ENCODE data around the gene CLSTN2. TPM values are rescaled to one million over a fixed set of nuclear protein-coding genes. Genes with fewer than 3 reads are reported as not detected.

CLSTN2 gene
- total and polyA plus RNA-seq, 2 experiments from 2014 or later = 3.5 to 7.0 TPM

DNA sequence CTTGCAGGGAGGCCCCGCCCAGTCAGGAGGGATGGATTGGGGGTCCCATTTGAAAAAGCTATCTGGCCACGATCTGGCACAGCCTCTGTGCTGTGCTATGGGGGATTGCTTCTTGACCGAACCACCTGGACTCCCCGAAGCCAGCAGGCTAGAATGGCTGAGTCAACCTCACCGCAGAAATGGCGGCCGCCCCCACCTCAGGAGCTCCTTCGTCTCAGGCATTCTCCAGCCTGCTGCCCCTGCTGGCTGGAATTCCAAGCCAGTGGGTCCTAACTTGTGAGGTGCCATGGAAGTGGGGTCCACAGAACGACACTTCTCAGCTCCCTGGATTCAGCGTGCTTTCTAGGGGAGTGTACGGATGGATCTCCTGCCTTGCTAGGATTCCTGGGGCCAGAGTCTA is 562.3 kb downstream of the CLSTN2 start:
- no peaks in the 10 kb centered on the region for H3K4me1 ChIP-seq (ENCODE audit: low read depth)
- TF ChIP-seq, protein P1, sequence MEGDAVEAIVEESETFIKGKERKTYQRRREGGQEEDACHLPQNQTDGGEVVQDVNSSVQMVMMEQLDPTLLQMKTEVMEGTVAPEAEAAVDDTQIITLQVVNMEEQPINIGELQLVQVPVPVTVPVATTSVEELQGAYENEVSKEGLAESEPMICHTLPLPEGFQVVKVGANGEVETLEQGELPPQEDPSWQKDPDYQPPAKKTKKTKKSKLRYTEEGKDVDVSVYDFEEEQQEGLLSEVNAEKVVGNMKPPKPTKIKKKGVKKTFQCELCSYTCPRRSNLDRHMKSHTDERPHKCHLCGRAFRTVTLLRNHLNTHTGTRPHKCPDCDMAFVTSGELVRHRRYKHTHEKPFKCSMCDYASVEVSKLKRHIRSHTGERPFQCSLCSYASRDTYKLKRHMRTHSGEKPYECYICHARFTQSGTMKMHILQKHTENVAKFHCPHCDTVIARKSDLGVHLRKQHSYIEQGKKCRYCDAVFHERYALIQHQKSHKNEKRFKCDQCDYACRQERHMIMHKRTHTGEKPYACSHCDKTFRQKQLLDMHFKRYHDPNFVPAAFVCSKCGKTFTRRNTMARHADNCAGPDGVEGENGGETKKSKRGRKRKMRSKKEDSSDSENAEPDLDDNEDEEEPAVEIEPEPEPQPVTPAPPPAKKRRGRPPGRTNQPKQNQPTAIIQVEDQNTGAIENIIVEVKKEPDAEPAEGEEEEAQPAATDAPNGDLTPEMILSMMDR (IDR thresholded peaks at IDR 0.05; ENCODE audit: low read depth, low read length) = no peak

DNA sequence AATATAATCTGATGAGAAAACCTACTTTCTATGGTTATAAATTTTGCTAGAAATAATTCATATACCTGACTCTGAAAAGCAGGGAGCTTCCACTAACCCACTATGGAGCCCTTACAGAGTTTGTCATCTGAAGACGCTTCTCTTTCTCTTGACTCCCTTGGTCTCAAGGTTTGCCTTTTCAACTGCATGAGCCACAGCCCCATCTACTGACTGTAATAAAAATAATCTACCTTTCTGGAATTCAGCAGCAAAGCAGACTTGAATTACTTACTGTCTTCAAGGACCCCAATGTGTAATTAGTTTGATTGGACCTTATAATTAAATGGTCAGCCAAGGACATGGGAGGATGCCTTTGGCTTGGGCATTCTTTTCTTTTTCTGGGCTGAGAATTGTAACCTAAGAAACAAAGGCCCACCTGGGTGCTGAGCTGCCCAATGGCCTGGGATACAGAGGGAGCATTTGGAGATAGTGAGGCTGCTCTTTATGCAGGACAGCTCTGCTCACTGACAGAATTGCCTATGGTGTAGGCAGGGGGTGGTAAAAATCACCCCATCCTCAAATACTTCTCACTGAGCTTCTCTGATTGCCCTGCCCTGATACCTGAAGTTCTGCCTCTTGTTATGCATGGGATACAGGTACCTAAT is 564.3 kb downstream of the CLSTN2 start:
- Histone ChIP-seq H3K27me3 (peaks cover 60% of the 10 kb centered on the region), H3K27ac (no peak overlapping the region), H3K9me3 (ENCODE audit: low read depth) (no peaks in the 10 kb centered on the region), H3K4me3 (no peak overlapping the region), H3K36me3 (no peaks in the 10 kb centered on the region), H3K4me1 (ENCODE audit: low read depth) (no peaks in the 10 kb centered on the region)
- TF ChIP-seq, protein P1 (IDR thresholded peaks at IDR 0.05; ENCODE audit: low read depth, low read length) = peak; percentile 7
- DNase-seq (ENCODE audit: low read depth in 1 of 2, low spot score in 1 of 2) = peak; percentile 6 to 49

More for the DNA sequence above, 562.3 kb downstream of the CLSTN2 start:
- Histone ChIP-seq H3K36me3 (no peaks in the 10 kb centered on the region), H3K27me3 (peaks cover 62% of the 10 kb centered on the region), H3K9me3 (ENCODE audit: low read depth) (no peaks in the 10 kb centered on the region), H3K27ac (no peak overlapping the region), H3K4me3 (no peak overlapping the region)
- DNase-seq (ENCODE audit: low read depth in 1 of 2, low spot score in 1 of 2) = no peak

DNA sequence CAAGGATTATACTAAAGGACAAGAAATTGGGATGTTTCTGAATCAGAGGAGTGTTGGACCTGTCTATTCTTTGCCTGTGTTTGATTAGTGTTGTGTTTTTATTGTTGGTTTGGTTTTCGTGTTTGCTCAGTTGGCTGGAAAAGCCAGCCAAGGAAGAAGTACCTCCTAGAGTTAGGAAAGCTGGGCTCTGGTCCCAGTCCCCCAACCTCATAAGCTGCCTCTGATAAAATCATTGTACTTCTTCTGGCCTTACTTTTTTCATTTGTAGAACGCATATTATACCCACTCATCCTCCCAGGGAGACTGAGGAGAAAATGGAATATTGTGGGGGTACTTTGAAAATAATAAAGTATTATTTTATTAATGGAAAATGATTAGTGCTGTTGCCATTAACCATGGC is 565.5 kb downstream of the CLSTN2 start:
- H3K4me1 ChIP-seq (ENCODE audit: low read depth) = no peaks in the 10 kb centered on the region
- no peak overlapping the region for H3K27ac ChIP-seq
- DNase-seq (ENCODE audit: low read depth in 1 of 2, low spot score in 1 of 2) = no peak
- no peak overlapping the region for H3K4me3 ChIP-seq
- TF ChIP-seq, protein P1 (IDR thresholded peaks at IDR 0.05; ENCODE audit: low read depth, low read length) = no peak
- H3K36me3 ChIP-seq = no peaks in the 10 kb centered on the region
- H3K27me3 ChIP-seq = peaks cover 59% of the 10 kb centered on the region
- no peaks in the 10 kb centered on the region for H3K9me3 ChIP-seq (ENCODE audit: low read depth)

DNA sequence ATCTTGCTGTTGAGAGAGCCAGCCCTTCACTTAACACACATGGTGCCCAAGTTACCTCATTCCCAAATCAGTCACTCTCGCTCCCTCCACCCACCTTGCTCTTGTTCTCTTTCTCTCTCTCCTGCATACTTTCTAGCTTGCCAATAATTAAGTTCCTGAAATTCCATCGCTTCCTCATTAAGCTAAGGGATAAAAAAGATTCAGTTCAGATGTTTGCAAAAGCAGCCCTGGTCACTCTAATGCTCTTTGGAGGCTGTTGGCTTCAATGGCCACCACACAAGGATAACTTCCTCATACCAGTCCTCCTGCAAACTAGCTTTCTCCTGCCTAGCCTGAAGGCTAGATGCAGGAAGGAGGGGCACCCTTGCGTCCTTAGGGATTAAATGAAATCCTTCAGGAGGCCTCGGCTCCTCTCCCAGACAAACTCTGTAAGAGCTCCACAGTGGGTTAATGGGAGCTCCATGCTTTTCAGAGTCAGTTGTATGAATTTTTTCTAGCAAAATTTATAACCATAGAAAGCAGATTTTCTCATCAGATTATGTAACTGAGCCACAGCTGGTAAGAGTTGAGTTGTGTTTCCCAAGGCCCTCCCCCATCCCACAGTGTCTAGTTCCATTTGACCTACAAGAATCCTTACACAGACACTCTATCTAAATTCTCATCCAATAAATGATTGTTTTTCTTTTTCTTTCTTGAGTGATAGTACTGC is 566.2 kb downstream of the CLSTN2 start:
- TF ChIP-seq, protein P1 (IDR thresholded peaks at IDR 0.05; ENCODE audit: low read depth, low read length) = no peak
- Histone ChIP-seq H3K27me3 (peaks cover 63% of the 10 kb centered on the region), H3K4me1 (ENCODE audit: low read depth) (no peaks in the 10 kb centered on the region), H3K4me3 (no peak overlapping the region), H3K9me3 (ENCODE audit: low read depth) (no peaks in the 10 kb centered on the region), H3K27ac (no peak overlapping the region), H3K36me3 (no peaks in the 10 kb centered on the region)
- DNase-seq (ENCODE audit: low read depth in 1 of 2, low spot score in 1 of 2) = no peak

DNA sequence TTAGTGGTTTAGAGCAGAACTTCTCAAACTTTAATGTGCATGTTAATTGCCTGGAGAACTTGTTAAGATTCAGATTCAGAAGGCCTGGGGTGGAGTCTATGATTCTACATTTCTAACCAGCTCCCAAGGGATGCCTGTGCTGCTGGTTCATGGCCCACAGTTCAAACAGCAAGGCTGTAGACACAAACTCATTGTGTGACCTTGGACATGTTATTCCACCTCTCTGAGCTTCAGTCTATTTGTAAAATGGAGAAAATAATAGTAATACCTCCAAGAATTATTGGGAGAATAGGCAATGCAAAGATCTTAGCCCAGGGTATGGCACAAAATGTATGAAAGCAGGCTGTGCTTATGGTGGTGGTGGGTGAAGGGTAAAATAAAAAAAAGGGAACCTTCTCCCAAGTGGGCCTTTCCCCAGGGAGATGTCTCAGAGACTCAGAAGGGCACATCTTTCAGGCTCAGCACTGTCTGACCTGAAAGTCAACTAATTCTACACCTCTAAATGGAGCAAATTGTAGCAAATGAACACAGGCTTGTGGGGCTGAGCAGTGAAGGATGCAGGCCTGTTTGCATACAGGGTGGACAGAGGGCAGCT is 566.9 kb downstream of the CLSTN2 start:
- no peaks in the 10 kb centered on the region for H3K4me1 ChIP-seq (ENCODE audit: low read depth)
- no peak for DNase-seq (ENCODE audit: low read depth in 1 of 2, low spot score in 1 of 2)
- H3K27ac ChIP-seq = no peak overlapping the region
- peaks cover 68% of the 10 kb centered on the region for H3K27me3 ChIP-seq
- TF ChIP-seq, protein P1 (IDR thresholded peaks at IDR 0.05; ENCODE audit: low read depth, low read length) = no peak
- no peaks in the 10 kb centered on the region for H3K36me3 ChIP-seq
- no peak overlapping the region for H3K4me3 ChIP-seq
- H3K9me3 ChIP-seq (ENCODE audit: low read depth) = no peaks in the 10 kb centered on the region

Data from cardiac muscle cell (in vitro differentiated cells and primary cell).